SJSA1 (cell line): ENCODE results near the gene CHN2. TPM values are rescaled to one million over a fixed set of nuclear protein-coding genes. Genes with fewer than 3 reads are reported as not detected.

Experiments used
- DNase-seq, 2 experiments: peaks; one replicate each; pipeline ENCODE4 v3.0.0-alpha.2; 2015 to 2020; ENCODE audit warnings: low spot score in 2 of 2, low read depth in 1 of 2
- H3K27ac ChIP-seq: fragments of 250-450 bp; sonication (Bioruptor Pico); 2 replicates; pipeline ENCODE4 v1.5.1; 2020; ENCODE audit warnings: mild to moderate bottlenecking, moderate library complexity
- H3K27me3 ChIP-seq: fragments of 250-450 bp; sonication (Bioruptor Pico); replicated peaks from 2 replicates; pipeline ENCODE4 v1.5.1; 2020; ENCODE audit warnings: mild to moderate bottlenecking, moderate library complexity
- H3K36me3 ChIP-seq: fragments of 250-450 bp; sonication (Bioruptor Pico); 2 replicates; pipeline ENCODE4 v1.5.1; 2020; ENCODE audit warnings: mild to moderate bottlenecking
- H3K4me1 ChIP-seq: fragments of 250-450 bp; sonication (Bioruptor Pico); replicated peaks from 2 replicates; pipeline ENCODE4 v1.6.1; 2021; ENCODE audit warnings: mild to moderate bottlenecking
- H3K4me3 ChIP-seq: fragments of 250-450 bp; sonication (Bioruptor Pico); 2 replicates; pipeline ENCODE4 v1.5.1; 2020; ENCODE audit warnings: mild to moderate bottlenecking
- H3K9me3 ChIP-seq: fragments of 250-450 bp; sonication (Bioruptor Pico); replicated peaks from 2 replicates; pipeline ENCODE4 v1.5.1; 2020; ENCODE audit warnings: mild to moderate bottlenecking
- total RNA-seq: library from RNA; depleted of rRNA; stranded (reverse); fragments of >200 nt; shearing (Covaris generic); gene quantifications from 2 replicates; pipeline ENCODE4 v1.2.3, GENCODE V29; 2014

CHN2 gene
- total RNA-seq, 1 experiment from 2014 or later: 0.21 TPM

GRCh38 chr7:29431686-29432085 lies 237.1 kb downstream of the CHN2 start:
- Histone ChIP-seq H3K4me3 (no peak overlapping the region), H3K27ac (no peak overlapping the region)
- DNase-seq: no peak

GRCh38 chr7:29432721-29433120 lies 238.1 kb downstream of the CHN2 start:
- Histone ChIP-seq H3K36me3 (no peaks in the 10 kb centered on the region), H3K27me3 (no peaks in the 10 kb centered on the region), H3K4me1 (no peaks in the 10 kb centered on the region), H3K9me3 (no peaks in the 10 kb centered on the region), H3K27ac (no peak overlapping the region), H3K4me3 (no peak overlapping the region)
- DNase-seq: no peak

More at GRCh38 chr7:29431686-29432085, 237.1 kb downstream of the CHN2 start:
- no peaks in the 10 kb centered on the region for H3K36me3 ChIP-seq
- no peaks in the 10 kb centered on the region for H3K4me1 ChIP-seq
- H3K9me3 ChIP-seq: no peaks in the 10 kb centered on the region
- no peaks in the 10 kb centered on the region for H3K27me3 ChIP-seq

GRCh38 chr7:29434380-29434768 lies 239.8 kb downstream of the CHN2 start:
- no peak for DNase-seq
- no peaks in the 10 kb centered on the region for H3K9me3 ChIP-seq
- no peaks in the 10 kb centered on the region for H3K36me3 ChIP-seq
- no peak overlapping the region for H3K4me3 ChIP-seq
- H3K27ac ChIP-seq: no peak overlapping the region
- no peaks in the 10 kb centered on the region for H3K27me3 ChIP-seq
- no peaks in the 10 kb centered on the region for H3K4me1 ChIP-seq

GRCh38 chr7:29435167-29435566 lies 240.6 kb downstream of the CHN2 start:
- Histone ChIP-seq H3K36me3 (no peaks in the 10 kb centered on the region), H3K27ac (no peak overlapping the region), H3K4me3 (no peak overlapping the region), H3K9me3 (no peaks in the 10 kb centered on the region), H3K27me3 (no peaks in the 10 kb centered on the region), H3K4me1 (no peaks in the 10 kb centered on the region)
- no peak for DNase-seq

GRCh38 chr7:29435902-29436301 lies 241.3 kb downstream of the CHN2 start:
- no peak overlapping the region for H3K4me3 ChIP-seq
- H3K27ac ChIP-seq: no peak overlapping the region
- H3K4me1 ChIP-seq: no peaks in the 10 kb centered on the region
- no peaks in the 10 kb centered on the region for H3K27me3 ChIP-seq
- H3K36me3 ChIP-seq: no peaks in the 10 kb centered on the region
- H3K9me3 ChIP-seq: no peaks in the 10 kb centered on the region
- no peak for DNase-seq

GRCh38 chr7:29442146-29442545 lies 247.6 kb downstream of the CHN2 start:
- no peaks in the 10 kb centered on the region; the same call in 1 of the 2 replicates for H3K27me3 ChIP-seq
- no peaks in the 10 kb centered on the region for H3K9me3 ChIP-seq
- no peak overlapping the region for H3K4me3 ChIP-seq
- DNase-seq: no peak
- no peaks in the 10 kb centered on the region for H3K4me1 ChIP-seq
- no peaks in the 10 kb centered on the region for H3K36me3 ChIP-seq
- no peak overlapping the region for H3K27ac ChIP-seq

- Histone ChIP-seq H3K4me3 (no peak overlapping the region), H3K36me3 (no peaks in the 10 kb centered on the region), H3K4me1 (no peaks in the 10 kb centered on the region), H3K27me3 (no peaks in the 10 kb centered on the region; the same call in 1 of the 2 replicates), H3K9me3 (no peaks in the 10 kb centered on the region), H3K27ac (no peak overlapping the region)
- DNase-seq: no peak
These were observed 249.0 kb downstream of the CHN2 start for GRCh38 chr7:29443552-29443951.

GRCh38 chr7:29444267-29444666 lies 249.7 kb downstream of the CHN2 start:
- no peaks in the 10 kb centered on the region for H3K9me3 ChIP-seq
- H3K4me3 ChIP-seq: no peak overlapping the region
- no peak overlapping the region for H3K27ac ChIP-seq
- H3K27me3 ChIP-seq: no peaks in the 10 kb centered on the region; the same call in 1 of the 2 replicates
- no peak for DNase-seq
- no peaks in the 10 kb centered on the region for H3K4me1 ChIP-seq
- no peaks in the 10 kb centered on the region for H3K36me3 ChIP-seq

- Histone ChIP-seq H3K36me3 (no peaks in the 10 kb centered on the region), H3K9me3 (no peaks in the 10 kb centered on the region), H3K4me1 (peaks cover 4% of the 10 kb centered on the region; the same call in 1 of the 2 replicates), H3K27me3 (no peaks in the 10 kb centered on the region; the same call in 1 of the 2 replicates), H3K4me3 (no peak overlapping the region), H3K27ac (no peak overlapping the region)
- no peak for DNase-seq
These were observed 251.2 kb downstream of the CHN2 start for GRCh38 chr7:29445736-29446135.

GRCh38 chr7:29447828-29448227 lies 253.3 kb downstream of the CHN2 start:
- no peak for DNase-seq
- H3K36me3 ChIP-seq: no peaks in the 10 kb centered on the region

GRCh38 chr7:29449569-29450260 lies 255.1 kb downstream of the CHN2 start:
- Histone ChIP-seq H3K27ac (no peak overlapping the region), H3K36me3 (no peaks in the 10 kb centered on the region)
- no peak for DNase-seq

More at GRCh38 chr7:29447828-29448227, 253.3 kb downstream of the CHN2 start:
- Histone ChIP-seq H3K4me1 (peaks cover 4% of the 10 kb centered on the region; the same call in 1 of the 2 replicates), H3K9me3 (no peaks in the 10 kb centered on the region), H3K4me3 (no peak overlapping the region), H3K27ac (no peak overlapping the region), H3K27me3 (no peaks in the 10 kb centered on the region)

GRCh38 chr7:29453021-29453420 lies 258.4 kb downstream of the CHN2 start:
- Histone ChIP-seq H3K27me3 (no peaks in the 10 kb centered on the region; the same call in 1 of the 2 replicates), H3K36me3 (no peaks in the 10 kb centered on the region), H3K27ac (no peak overlapping the region), H3K4me3 (no peak overlapping the region), H3K4me1 (peaks cover 18% of the 10 kb centered on the region), H3K9me3 (no peaks in the 10 kb centered on the region)
- no peak for DNase-seq

More at GRCh38 chr7:29449569-29450260, 255.1 kb downstream of the CHN2 start:
- no peaks in the 10 kb centered on the region for H3K9me3 ChIP-seq
- H3K4me3 ChIP-seq: no peak overlapping the region
- peaks cover 4% of the 10 kb centered on the region; the same call in 1 of the 2 replicates for H3K4me1 ChIP-seq
- H3K27me3 ChIP-seq: no peaks in the 10 kb centered on the region

GRCh38 chr7:29454464-29454863 lies 259.9 kb downstream of the CHN2 start:
- no peaks in the 10 kb centered on the region for H3K36me3 ChIP-seq
- no peaks in the 10 kb centered on the region; the same call in 1 of the 2 replicates for H3K27me3 ChIP-seq
- H3K4me3 ChIP-seq: no peak overlapping the region
- no peak for DNase-seq
- no peaks in the 10 kb centered on the region for H3K9me3 ChIP-seq
- H3K27ac ChIP-seq: no peak overlapping the region
- peaks cover 25% of the 10 kb centered on the region for H3K4me1 ChIP-seq

- H3K27me3 ChIP-seq: no peaks in the 10 kb centered on the region; the same call in 1 of the 2 replicates
- no peak for DNase-seq
- no peak overlapping the region for H3K27ac ChIP-seq
- H3K4me3 ChIP-seq: no peak overlapping the region
- no peaks in the 10 kb centered on the region for H3K9me3 ChIP-seq
- H3K4me1 ChIP-seq: peaks cover 23% of the 10 kb centered on the region
- H3K36me3 ChIP-seq: no peaks in the 10 kb centered on the region
These were observed 260.4 kb downstream of the CHN2 start for GRCh38 chr7:29454899-29455451.
